CD8-positive, alpha-beta memory T cell (primary cell): Measurements from ENCODE around the gene TMEM161A. TPM values are rescaled to one million over a fixed set of nuclear protein-coding genes. Genes with fewer than 3 reads are reported as not detected.

Source experiments
- CTCF ChIA-PET: fragments of 350-600 bp; sonication (Branson Sonifier 250); formaldehyde crosslinking; loops from one replicate; lab custom pipeline; 2021; ENCODE audit warnings: antibody characterized with exemption; lab: Charles Lee
- POLR2A ChIA-PET: fragments of 350-600 bp; sonication (Branson Sonifier 250); formaldehyde crosslinking; loops from one replicate; lab custom pipeline; 2021; ENCODE audit warnings: antibody characterized with exemption; lab: Charles Lee
- DNase-seq, 5 donors: peaks; one replicate each; pipeline versions ENCODE4 v3.0.0 to v3.0.0-alpha.2; 2020 to 2022; ENCODE audit warnings: mixed read lengths in 1 of 5
- H3K27ac ChIP-seq: one replicate; pipeline ENCODE4 v1.7.0; 2013; ENCODE audit warnings: low read depth, mild to moderate bottlenecking, low read length, moderate library complexity
- H3K27me3 ChIP-seq: 2 replicates; pipeline ENCODE4 v1.7.0; 2013; ENCODE audit warnings: low read length, mild to moderate bottlenecking; ENCODE audit not compliant: insufficient read depth, poor library complexity, severe bottlenecking
- H3K36me3 ChIP-seq: 2 replicates; pipeline ENCODE4 v1.7.0; 2013; ENCODE audit warnings: mild to moderate bottlenecking, low read length, moderate library complexity; ENCODE audit not compliant: insufficient read depth
- H3K4me1 ChIP-seq: 2 replicates; pipeline ENCODE4 v1.7.0; 2013; ENCODE audit warnings: mild to moderate bottlenecking, low read length, moderate library complexity; ENCODE audit not compliant: insufficient read depth
- H3K4me3 ChIP-seq: 2 replicates; pipeline ENCODE4 v1.7.0; 2013; ENCODE audit warnings: mild to moderate bottlenecking, low read length
- H3K9me3 ChIP-seq: 2 replicates; pipeline ENCODE4 v1.7.0; 2013; ENCODE audit warnings: mild to moderate bottlenecking, low read length
- H3K27ac Mint-ChIP-seq, 8 donors: one replicate each; pipeline ENCODE4 v1.8.0; 2020 to 2021; ENCODE audit warnings: mixed read lengths in 8 of 8, mild to moderate bottlenecking in 6 of 8, inconsistent platforms in 3 of 8, moderate library complexity in 3 of 8
- H3K27me3 Mint-ChIP-seq, 2 donors: one replicate each; pipeline ENCODE4 v1.8.0; 2020 to 2021; ENCODE audit warnings: mixed read lengths in 2 of 2, mild to moderate bottlenecking in 1 of 2, moderate library complexity in 1 of 2
- H3K36me3 Mint-ChIP-seq, 3 donors: one replicate each; pipeline ENCODE4 v1.8.0; 2020 to 2021; ENCODE audit warnings: mixed read lengths in 3 of 3, inconsistent platforms in 1 of 3, mild to moderate bottlenecking in 1 of 3
- H3K4me1 Mint-ChIP-seq, 3 donors: one replicate each; pipeline ENCODE4 v1.8.0; 2020 to 2021; ENCODE audit warnings: mixed read lengths in 3 of 3, inconsistent platforms in 1 of 3, mild to moderate bottlenecking in 1 of 3
- H3K4me3 Mint-ChIP-seq, 7 donors: one replicate each; pipeline ENCODE4 v1.8.0; 2020 to 2021; ENCODE audit warnings: mixed read lengths in 7 of 7, mild to moderate bottlenecking in 6 of 7, moderate library complexity in 4 of 7, inconsistent platforms in 2 of 7
- H3K9me3 Mint-ChIP-seq, 5 donors: one replicate each; pipeline ENCODE4 v1.8.0; 2020 to 2022; ENCODE audit warnings: mixed read lengths in 5 of 5, mild to moderate bottlenecking in 3 of 5, moderate library complexity in 2 of 5, inconsistent platforms in 1 of 5
- polyA plus RNA-seq: library from polyadenylated mRNA; unstranded; fragments of 300-500 nt; fragmentation: Illumina TruSeq; gene quantifications from one replicate; pipeline ENCODE4 v1.2.3, GENCODE V29; 2021
- total RNA-seq, 2 experiments: library from RNA; stranded (reverse); gene quantifications; one replicate each; pipeline ENCODE4 v1.2.3, GENCODE V29; 2021

Gene TMEM161A
- total and polyA plus RNA-seq, 3 experiments from 2014 or later: 27.7 to 30.6 (median 30.1) TPM

DNA sequence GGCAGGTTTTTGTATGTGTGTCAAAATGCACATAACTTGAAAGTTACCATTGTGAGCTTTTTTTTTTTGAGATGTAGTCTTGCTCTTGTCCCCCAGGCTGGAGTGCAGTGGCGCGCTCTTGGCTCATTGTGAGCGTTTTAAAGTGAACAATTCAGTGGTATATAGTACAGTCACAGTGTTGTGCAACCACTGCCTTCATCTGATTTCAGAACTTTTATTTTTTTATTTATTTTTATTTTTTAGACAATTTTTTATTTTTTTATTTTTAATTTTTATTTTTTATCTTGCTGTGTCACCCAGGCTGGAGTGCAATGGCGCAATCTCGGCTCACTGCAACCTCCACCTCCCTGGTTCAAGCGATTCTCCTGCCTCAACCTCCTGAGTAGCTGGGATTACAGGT lies 59.5 kb downstream of the TMEM161A start:
- Histone ChIP-seq H3K4me3 (no peak overlapping the region), H3K27me3 (no peaks in the 10 kb centered on the region), H3K9me3 (no peaks in the 10 kb centered on the region), H3K27ac (no peak overlapping the region), H3K36me3 (no peaks in the 10 kb centered on the region), H3K4me1 (no peaks in the 10 kb centered on the region)
- Mint-ChIP-seq H3K36me3 (peaks cover 3 to 60% (median 12%) of the 10 kb centered on the region in 3 donors), H3K4me3 (no peak overlapping the region), H3K27ac (no peak overlapping the region), H3K9me3 (no peaks in the 10 kb centered on the region), H3K4me1 (peaks cover 28 to 43% (median 36%) of the 10 kb centered on the region in 3 donors), H3K27me3 (no peaks in the 10 kb centered on the region)
- ChIA-PET POLR2A (no interaction called here), CTCF (no interaction called here)
- no peak for DNase-seq

DNA sequence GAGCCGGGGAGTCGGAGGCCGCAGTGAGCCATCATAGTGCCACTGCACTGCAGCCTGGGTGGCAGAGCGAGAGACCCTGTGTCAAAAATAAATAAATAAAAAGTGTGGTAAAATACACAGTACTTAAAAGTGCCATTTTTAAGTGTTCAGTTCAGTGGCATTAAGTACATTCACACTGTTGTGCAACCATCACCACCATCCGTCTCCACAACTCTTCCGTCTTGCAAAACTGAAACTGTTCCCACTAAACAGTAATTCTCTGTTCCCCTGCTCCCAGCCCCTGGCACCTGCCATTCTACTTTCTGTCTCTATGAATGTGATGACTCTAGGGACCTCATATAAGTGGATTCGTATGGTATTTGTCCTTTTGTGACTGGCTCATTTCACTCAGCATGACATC lies 61.2 kb downstream of the TMEM161A start:
- POLR2A ChIA-PET: no interaction called here
- Histone ChIP-seq H3K36me3 (no peaks in the 10 kb centered on the region), H3K9me3 (no peaks in the 10 kb centered on the region), H3K27ac (no peak overlapping the region), H3K4me1 (no peaks in the 10 kb centered on the region), H3K27me3 (no peaks in the 10 kb centered on the region), H3K4me3 (no peak overlapping the region)
- Mint-ChIP-seq H3K27me3 (no peaks in the 10 kb centered on the region), H3K4me1 (peaks cover 33 to 52% (median 43%) of the 10 kb centered on the region in 3 donors), H3K36me3 (peaks cover 3 to 59% (median 14%) of the 10 kb centered on the region in 3 donors), H3K27ac (peak overlapping the region in 1 of 8 donors; percentile 55), H3K9me3 (no peaks in the 10 kb centered on the region), H3K4me3 (no peak overlapping the region)
- CTCF ChIA-PET: interaction anchor here (1.0 kb wide), 1 partner anchor 12 kb away, joined by 3 read pairs; no protein-coding TSS in a partner anchor
- no peak for DNase-seq

DNA sequence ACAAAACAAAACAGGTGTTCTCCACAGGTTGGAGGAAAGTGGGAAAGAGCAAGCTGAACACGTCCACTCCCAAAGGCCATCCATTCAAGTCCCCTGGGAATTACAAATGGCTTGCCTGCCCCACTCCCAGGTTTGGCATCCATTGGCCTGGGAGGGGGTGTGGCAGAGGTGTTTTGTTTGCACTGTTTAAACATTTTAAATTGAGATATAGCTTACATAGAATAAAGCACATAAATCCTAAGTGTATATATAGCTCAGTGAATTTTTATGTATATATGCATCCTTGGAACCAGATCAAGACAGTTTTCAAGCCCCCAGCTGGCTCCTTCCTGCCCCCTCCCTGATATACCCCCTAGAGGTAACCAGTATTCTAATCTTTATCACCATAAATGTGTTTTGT lies 61.8 kb downstream of the TMEM161A start:
- H3K4me3 Mint-ChIP-seq: no peak overlapping the region
- H3K27ac ChIP-seq: no peak overlapping the region
- no peaks in the 10 kb centered on the region for H3K4me1 ChIP-seq
- H3K27ac Mint-ChIP-seq: no peak overlapping the region
- H3K4me1 Mint-ChIP-seq: peaks cover 36 to 50% (median 46%) of the 10 kb centered on the region in 3 donors
- H3K9me3 Mint-ChIP-seq: no peaks in the 10 kb centered on the region
- peaks cover 3 to 58% (median 14%) of the 10 kb centered on the region in 3 donors for H3K36me3 Mint-ChIP-seq
- no peak overlapping the region for H3K4me3 ChIP-seq
- CTCF ChIA-PET: interaction anchor here (0.5 to 1.0 kb wide), 2 partner anchors 12 to 384 kb away, joined by 3 read pairs; no protein-coding TSS in a partner anchor
- no peaks in the 10 kb centered on the region for H3K27me3 Mint-ChIP-seq
- no peaks in the 10 kb centered on the region for H3K9me3 ChIP-seq
- DNase-seq: no peak
- no peaks in the 10 kb centered on the region for H3K36me3 ChIP-seq
- no peaks in the 10 kb centered on the region for H3K27me3 ChIP-seq
- POLR2A ChIA-PET: no interaction called here

DNA sequence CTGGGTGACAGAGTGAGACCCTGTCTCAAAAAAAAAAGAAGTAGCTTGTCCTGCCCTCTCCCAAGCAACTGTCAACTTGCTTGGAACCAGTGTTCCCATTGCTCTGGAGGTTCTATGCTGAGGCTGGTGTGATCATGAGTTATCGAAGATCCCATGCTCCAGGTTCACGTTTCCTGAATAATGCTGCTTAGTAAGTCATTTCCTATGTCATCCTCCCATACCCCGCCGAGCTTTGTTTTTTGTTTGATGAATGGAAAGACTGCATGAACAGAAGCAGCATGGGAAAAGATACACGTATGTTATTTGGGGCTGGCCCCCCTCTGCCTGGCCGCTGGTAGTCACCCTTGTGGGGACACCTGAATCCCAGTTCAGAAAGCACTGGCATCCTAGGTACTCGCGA lies 63.2 kb downstream of the TMEM161A start:
- H3K27me3 ChIP-seq: no peaks in the 10 kb centered on the region
- H3K27ac ChIP-seq: no peak overlapping the region
- POLR2A ChIA-PET: interaction anchor here (0.5 to 0.6 kb wide), 2 partner anchors 220 to 915 kb away, joined by 3 read pairs; no protein-coding TSS in a partner anchor
- Mint-ChIP-seq H3K9me3 (no peaks in the 10 kb centered on the region), H3K27ac (no peak overlapping the region), H3K27me3 (no peaks in the 10 kb centered on the region), H3K36me3 (peaks cover 3 to 65% (median 16%) of the 10 kb centered on the region in 3 donors), H3K4me1 (peaks cover 39 to 58% (median 49%) of the 10 kb centered on the region in 3 donors), H3K4me3 (no peak overlapping the region)
- CTCF ChIA-PET: no interaction called here
- no peak for DNase-seq
- no peaks in the 10 kb centered on the region for H3K4me1 ChIP-seq
- no peak overlapping the region for H3K4me3 ChIP-seq
- H3K36me3 ChIP-seq: no peaks in the 10 kb centered on the region
- no peaks in the 10 kb centered on the region for H3K9me3 ChIP-seq

DNA sequence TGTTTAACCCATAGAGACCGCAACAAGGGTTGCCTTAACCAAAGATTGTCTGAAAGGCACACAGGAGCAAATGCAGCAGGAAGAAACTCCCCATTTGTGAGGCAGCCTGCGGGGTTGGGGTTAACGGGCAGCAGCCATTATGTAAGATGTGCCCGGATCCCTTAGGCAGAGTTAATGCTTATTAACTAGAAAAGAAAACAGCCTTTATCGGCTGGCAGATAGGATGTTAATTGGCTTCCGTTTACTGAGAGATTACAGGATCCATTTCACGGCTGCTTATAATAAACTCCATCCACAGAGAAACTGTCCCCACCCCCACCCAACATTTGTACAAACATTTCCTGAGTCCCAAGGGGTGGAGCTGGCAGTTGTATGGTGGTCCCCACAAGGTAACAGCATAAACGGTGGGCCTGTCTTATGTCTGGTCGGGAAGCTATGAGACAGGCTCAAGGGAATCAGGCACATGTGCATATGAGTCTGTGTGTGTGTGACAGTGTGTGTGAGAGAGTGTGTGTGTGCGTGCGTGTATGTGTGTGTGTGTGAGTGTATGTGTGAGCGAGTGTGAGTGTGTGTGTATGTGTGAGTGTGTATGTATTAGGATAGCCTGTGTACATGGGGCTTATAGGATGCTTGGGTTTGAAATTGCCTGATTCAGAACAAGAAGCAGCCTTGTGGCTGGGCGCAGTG lies 63.9 kb downstream of the TMEM161A start:
- POLR2A ChIA-PET: interaction anchor here (0.5 to 0.6 kb wide), 2 partner anchors 221 to 914 kb away, joined by 3 read pairs; no protein-coding TSS in a partner anchor
- Mint-ChIP-seq H3K9me3 (no peaks in the 10 kb centered on the region), H3K36me3 (peaks cover 3 to 59% (median 18%) of the 10 kb centered on the region in 3 donors), H3K4me3 (no peak overlapping the region), H3K4me1 (peaks cover 37 to 57% (median 45%) of the 10 kb centered on the region in 3 donors), H3K27me3 (no peaks in the 10 kb centered on the region), H3K27ac (peak overlapping the region in 1 of 8 donors; percentile 9)
- Histone ChIP-seq H3K4me1 (peaks cover 2% of the 10 kb centered on the region), H3K4me3 (no peak overlapping the region), H3K36me3 (no peaks in the 10 kb centered on the region), H3K27ac (no peak overlapping the region), H3K9me3 (no peaks in the 10 kb centered on the region), H3K27me3 (no peaks in the 10 kb centered on the region)
- CTCF ChIA-PET: no interaction called here
- DNase-seq: no peak

DNA sequence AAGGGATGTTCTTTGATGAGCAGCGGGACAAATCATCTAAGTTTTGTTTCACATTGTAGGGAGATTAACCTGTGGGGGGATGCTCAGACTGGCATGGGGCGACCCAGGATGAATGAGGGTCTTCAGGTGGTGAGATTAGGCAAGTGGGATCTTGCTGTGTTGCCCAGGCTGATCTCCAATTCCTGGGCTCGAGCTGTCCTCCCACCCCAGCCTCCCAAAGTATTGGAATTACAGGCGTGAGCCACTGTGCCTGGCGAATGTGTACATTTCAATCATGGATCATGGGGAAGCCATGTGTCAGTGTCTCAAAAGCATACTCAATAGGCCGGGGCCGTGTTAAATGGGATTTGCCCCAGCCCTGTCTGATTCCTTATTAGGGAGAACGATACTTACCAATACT lies 66.4 kb downstream of the TMEM161A start:
- Mint-ChIP-seq H3K36me3 (peaks cover 0 to 45% (median 14%) of the 10 kb centered on the region in 3 donors), H3K27ac (peak overlapping the region in 1 of 8 donors; percentile 23), H3K9me3 (no peaks in the 10 kb centered on the region), H3K4me1 (peaks cover 42 to 60% (median 50%) of the 10 kb centered on the region in 3 donors), H3K4me3 (no peak overlapping the region), H3K27me3 (no peaks in the 10 kb centered on the region)
- Histone ChIP-seq H3K27ac (no peak overlapping the region), H3K4me3 (no peak overlapping the region), H3K9me3 (no peaks in the 10 kb centered on the region), H3K27me3 (no peaks in the 10 kb centered on the region), H3K36me3 (no peaks in the 10 kb centered on the region), H3K4me1 (peaks cover 16% of the 10 kb centered on the region)
- no peak for DNase-seq
- ChIA-PET POLR2A (no interaction called here), CTCF (no interaction called here)

Other genes starting within 250 kb of the TMEM161A start
- gene CERS1, start 242.3 kb downstream of the TMEM161A start, total RNA-seq: not detected
- gene CERS1, start 242.3 kb downstream of the TMEM161A start, polyA plus RNA-seq: not detected
- 100 to 1,000 TPM; 177 to 184 TPM for gene COPE, start 219.1 kb downstream of the TMEM161A start, total RNA-seq
- gene COPE, start 219.1 kb downstream of the TMEM161A start, polyA plus RNA-seq: 300 TPM
- gene DDX49, start 218.8 kb downstream of the TMEM161A start, total RNA-seq: 10 to 100 TPM; 92.5 to 95.1 TPM
- gene DDX49, start 218.8 kb downstream of the TMEM161A start, polyA plus RNA-seq: 28.5 TPM
- 1 to 10 TPM; 1.2 to 1.3 TPM for gene HOMER3, start 197.3 kb downstream of the TMEM161A start, total RNA-seq
- gene HOMER3, start 197.3 kb downstream of the TMEM161A start, polyA plus RNA-seq: 0.58 TPM
- gene SUGP2, start 105.0 kb downstream of the TMEM161A start, total RNA-seq: 10 to 100 TPM; 77.6 to 81.2 TPM
- 10.0 TPM for gene SUGP2, start 105.0 kb downstream of the TMEM161A start, polyA plus RNA-seq
- 10 to 100 TPM; 57.6 to 61.9 TPM for gene ARMC6, start 104.9 kb downstream of the TMEM161A start, total RNA-seq
- gene ARMC6, start 104.9 kb downstream of the TMEM161A start, polyA plus RNA-seq: 34.1 TPM
- 10 to 100 TPM; 10.4 to 11.3 TPM for gene SLC25A42, start 74.5 kb downstream of the TMEM161A start, total RNA-seq
- gene SLC25A42, start 74.5 kb downstream of the TMEM161A start, polyA plus RNA-seq: 19.3 TPM
- 1 to 10 TPM; 1.5 to 2.0 TPM for gene MEF2B, start 31.8 kb upstream of the TMEM161A start, total RNA-seq
- gene MEF2B, start 31.8 kb upstream of the TMEM161A start, polyA plus RNA-seq: not detected
- gene BORCS8, start 53.7 kb upstream of the TMEM161A start, total RNA-seq: 10 to 100 TPM; 37.3 to 40.1 TPM
- gene BORCS8, start 53.7 kb upstream of the TMEM161A start, polyA plus RNA-seq: 18.7 TPM
- 100 to 1,000 TPM in 1 of 2 experiments, 10 to 100 TPM in 1; 98.4 to 101 TPM for gene RFXANK, start 53.8 kb upstream of the TMEM161A start, total RNA-seq
- gene RFXANK, start 53.8 kb upstream of the TMEM161A start, polyA plus RNA-seq: 71.2 TPM
- gene NR2C2AP, start 64.9 kb upstream of the TMEM161A start, total RNA-seq: 10 to 100 TPM; 59.5 to 60.7 TPM
- 35.4 TPM for gene NR2C2AP, start 64.9 kb upstream of the TMEM161A start, polyA plus RNA-seq
- gene NCAN, start 73.5 kb upstream of the TMEM161A start, total RNA-seq: under 1 TPM in 1 of 2 experiments, not detected in 1; 0.04 TPM
- gene NCAN, start 73.5 kb upstream of the TMEM161A start, polyA plus RNA-seq: not detected
- gene TM6SF2, start 134.8 kb upstream of the TMEM161A start, total RNA-seq: not detected
- gene TM6SF2, start 134.8 kb upstream of the TMEM161A start, polyA plus RNA-seq: not detected
- 10 to 100 TPM; 64.7 to 65.9 TPM for gene SUGP1, start 182.0 kb upstream of the TMEM161A start, total RNA-seq
- 40.8 TPM for gene SUGP1, start 182.0 kb upstream of the TMEM161A start, polyA plus RNA-seq
- gene MAU2, start 182.4 kb upstream of the TMEM161A start, total RNA-seq: 10 to 100 TPM; 52.3 to 59.4 TPM
- gene MAU2, start 182.4 kb upstream of the TMEM161A start, polyA plus RNA-seq: 27.6 TPM